Thoracic aorta endothelial cell (primary cell): ENCODE data around the gene STK32C. TPM values are rescaled to one million over a fixed set of nuclear protein-coding genes. Genes with fewer than 3 reads are reported as not detected.

Experiments
- total RNA-seq: library from RNA; depleted of rRNA; stranded (reverse); fragments of >200 nt; gene quantifications from 2 replicates; pipeline ENCODE4 v1.2.3, GENCODE V29; 2012

The STK32C gene
- 4.7 and 7.6 TPM in 2 replicates for total RNA-seq

GRCh38 chr10:132307823-132308586 lies at the start of gene STK32C:
Gene STK32C (minus strand): TSS chr10:132307950. CDS start chr10:132307833, 117 bp downstream.

DNA sequence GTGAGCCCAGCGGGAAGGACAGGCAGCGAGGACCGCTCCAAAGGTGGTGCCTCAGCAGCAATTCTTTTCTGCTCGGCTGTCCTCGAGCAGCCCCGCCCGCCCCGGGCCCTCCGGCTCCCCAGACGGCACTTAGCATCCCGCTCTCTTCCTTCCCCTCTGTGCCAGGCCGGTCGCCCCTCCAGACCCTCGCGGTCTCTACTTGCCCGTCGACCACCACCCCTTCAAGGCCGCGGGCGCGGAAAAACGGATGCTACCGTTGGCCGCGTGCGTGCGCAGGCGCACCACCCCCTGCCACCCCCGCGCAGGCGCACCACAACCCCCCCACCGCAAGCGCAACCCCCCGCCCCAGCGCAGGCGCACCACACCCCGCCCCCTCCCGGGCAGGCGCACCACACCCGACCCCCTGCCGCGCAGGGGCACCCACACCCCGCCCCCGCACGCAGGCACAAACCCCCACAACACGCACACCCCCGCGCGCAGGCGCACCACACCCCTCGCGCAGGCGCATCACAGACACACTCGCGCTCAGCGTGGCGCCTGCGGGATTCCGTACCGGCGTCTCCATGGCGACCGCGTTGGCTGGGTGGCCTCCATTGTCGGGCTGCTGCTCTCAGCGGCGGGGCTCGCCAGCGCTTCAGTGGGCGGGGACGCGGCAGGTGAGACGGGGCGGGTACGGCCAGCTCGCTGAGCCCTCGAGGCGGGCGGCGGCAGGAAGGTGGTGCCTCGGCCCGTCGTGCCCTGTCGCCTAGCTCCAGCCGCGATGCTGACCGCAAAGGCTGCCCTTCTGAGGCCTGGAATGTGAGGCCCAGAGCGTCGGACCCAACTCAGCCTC lies 24.1 kb upstream of the STK32C start, which contains the start of gene LRRC27:
TSS of gene LRRC27 (plus strand) at position 593 of the 832 bp plus-strand sequence. CDS start 1,332 bp downstream, outside the sequence.

GRCh38 chr10:132186488-132187429 lies 121.0 kb downstream of the STK32C start, which contains the start of gene DPYSL4:
Gene DPYSL4 (plus strand): TSS chr10:132186948. CDS start chr10:132187064, 116 bp downstream.

Other genes starting within 250 kb of the STK32C start
- under 0.01 TPM in 2 replicates for gene JAKMIP3, start 242.0 kb downstream of the STK32C start, total RNA-seq
- gene DPYSL4, start 121.0 kb downstream of the STK32C start, total RNA-seq: 11.4 and 12.0 TPM in 2 replicates
- gene LRRC27, start 24.2 kb upstream of the STK32C start, total RNA-seq: 6.1 and 7.7 TPM in 2 replicates
- 7.7 and 12.4 TPM in 2 replicates for gene PWWP2B, start 89.2 kb upstream of the STK32C start, total RNA-seq
- gene INPP5A, start 229.8 kb upstream of the STK32C start, total RNA-seq: 25.4 and 33.1 TPM in 2 replicates